Naive thymus-derived CD4-positive, alpha-beta T cell (primary cell): ENCODE data around the gene SERPING1. TPM values are rescaled to one million over a fixed set of nuclear protein-coding genes. Genes with fewer than 3 reads are reported as not detected.

Source experiments
- ATAC-seq: fragments of 150-1000 bp; cut with Tn5 transposase; 2 replicates; pipeline ENCODE4 v1.10.0; 2021; ENCODE audit warnings: mild to moderate bottlenecking, moderate library complexity
- CTCF ChIA-PET: fragments of 350-600 bp; sonication (Branson Sonifier 250); formaldehyde crosslinking; loops from one replicate; lab custom pipeline; 2021; ENCODE audit warnings: antibody characterized with exemption; lab: Charles Lee
- POLR2A ChIA-PET: fragments of 350-600 bp; sonication (Branson Sonifier 250); formaldehyde crosslinking; loops from one replicate; lab custom pipeline; 2021; ENCODE audit warnings: antibody characterized with exemption, inconsistent platforms; lab: Charles Lee
- DNase-seq, 9 donors: peaks; one replicate each; pipeline versions ENCODE4 v3.0.0 to v3.0.0-alpha.2; 2020 to 2022; ENCODE audit warnings: mixed read lengths in 1 of 9
- H3K27ac ChIP-seq: one replicate; pipeline ENCODE4 v1.7.0; 2013; ENCODE audit warnings: mild to moderate bottlenecking, low read depth, low read length, moderate library complexity
- H3K27me3 ChIP-seq, 2 donors: one replicate each; pipeline ENCODE4 v1.7.0; 2013; ENCODE audit warnings: low read length in 2 of 2, mild to moderate bottlenecking in 2 of 2, moderate library complexity in 2 of 2; ENCODE audit not compliant: control insufficient read depth in 2 of 2, insufficient read depth in 2 of 2
- H3K36me3 ChIP-seq, 3 experiments: 1 replicate in 2 of 3; 2 replicates in 1 of 3; pipeline ENCODE4 v1.7.0; 2013; ENCODE audit warnings: low read length in 3 of 3, mild to moderate bottlenecking in 3 of 3, moderate library complexity in 1 of 3; ENCODE audit not compliant: insufficient read depth in 3 of 3, control insufficient read depth in 2 of 3
- H3K4me1 ChIP-seq, 2 donors: one replicate each; pipeline ENCODE4 v1.7.0; 2013; ENCODE audit warnings: low read length in 2 of 2, mild to moderate bottlenecking in 2 of 2, moderate library complexity in 1 of 2; ENCODE audit not compliant: control insufficient read depth in 2 of 2, insufficient read depth in 2 of 2
- H3K4me3 ChIP-seq: 2 replicates; pipeline ENCODE4 v1.7.0; 2013; ENCODE audit warnings: mild to moderate bottlenecking, low read length
- H3K9me3 ChIP-seq, 3 experiments: 1 replicate in 2 of 3; 2 replicates in 1 of 3; pipeline ENCODE4 v1.7.0; 2013; ENCODE audit warnings: low read length in 3 of 3; ENCODE audit not compliant: control insufficient read depth in 2 of 3
- H3K27ac Mint-ChIP-seq, 9 donors: one replicate each; pipeline ENCODE4 v1.8.0; 2020 to 2022; ENCODE audit warnings: mixed read lengths in 9 of 9, mild to moderate bottlenecking in 8 of 9, moderate library complexity in 5 of 9, inconsistent platforms in 2 of 9
- H3K27me3 Mint-ChIP-seq, 5 donors: one replicate each; pipeline ENCODE4 v1.8.0; 2021 to 2022; ENCODE audit warnings: mixed read lengths in 5 of 5, mild to moderate bottlenecking in 1 of 5
- H3K36me3 Mint-ChIP-seq, 5 donors: one replicate each; pipeline ENCODE4 v1.8.0; 2020 to 2022; ENCODE audit warnings: mixed read lengths in 5 of 5, mild to moderate bottlenecking in 3 of 5, inconsistent platforms in 1 of 5
- H3K4me1 Mint-ChIP-seq, 7 donors: one replicate each; pipeline ENCODE4 v1.8.0; 2020 to 2022; ENCODE audit warnings: mixed read lengths in 7 of 7, mild to moderate bottlenecking in 3 of 7, inconsistent platforms in 1 of 7
- H3K4me3 Mint-ChIP-seq, 10 donors: one replicate each; pipeline ENCODE4 v1.8.0; 2020 to 2022; ENCODE audit warnings: mild to moderate bottlenecking in 10 of 10, mixed read lengths in 10 of 10, moderate library complexity in 6 of 10, inconsistent platforms in 2 of 10
- H3K9me3 Mint-ChIP-seq, 11 donors: one replicate each; pipeline ENCODE4 v1.8.0; 2020 to 2022; ENCODE audit warnings: mixed read lengths in 11 of 11, mild to moderate bottlenecking in 4 of 11, inconsistent platforms in 1 of 11, moderate library complexity in 1 of 11
- intact Hi-C, 2 donors: fragments of 100-400 bp; cut with micrococcal nuclease; formaldehyde crosslinking; loops; one replicate each; pipeline ENCODE4 v1.15.1; 2023
- polyA plus RNA-seq, 2 donors: library from polyadenylated mRNA; unstranded; fragments of 300-500 nt; fragmentation: Illumina TruSeq; gene quantifications; one replicate each; pipeline ENCODE4 v1.2.3, GENCODE V29; 2021
- total RNA-seq, 6 experiments: library from RNA in 5 of 6; stranded (reverse) in 5 of 6; gene quantifications; 1 replicate in 5 of 6; 2 replicates in 1 of 6; pipeline ENCODE4 v1.2.3 and lab custom pipeline; 2021 to 2026

SERPING1 gene
- total and polyA plus RNA-seq, 7 experiments from 2014 or later, result 0.21 to 3.7 (median 0.97) TPM; not detected in 4

- Histone ChIP-seq H3K36me3 (no peaks in the 10 kb centered on the region), H3K9me3 (no peaks in the 10 kb centered on the region), H3K4me3 (peak overlapping the region; percentile 69), H3K4me1 (peaks cover 3 to 8% of the 10 kb centered on the region in 2 donors), H3K27ac (peak overlapping the region; percentile 33), H3K27me3 (no peaks in the 10 kb centered on the region)
- Mint-ChIP-seq H3K36me3 (no peaks in the 10 kb centered on the region), H3K4me3 (peak overlapping the region; percentile 88 to 99 (median 91)), H3K9me3 (no peaks in the 10 kb centered on the region), H3K27ac (peak overlapping the region in 5 of 9 donors; percentile 31 to 85 (median 41)), H3K4me1 (peaks cover 10 to 29% (median 15%) of the 10 kb centered on the region in 7 donors), H3K27me3 (peaks cover 9 to 40% (median 31%) of the 10 kb centered on the region in 5 donors)
- intact Hi-C loops, result no loop called here
- ATAC-seq (peak; percentile 23), DNase-seq (peak in 1 of 9 donors; percentile 16)
- POLR2A ChIA-PET, result interaction anchor here (1.0 kb wide), 1 partner anchor 107 kb away, joined by 3 read pairs; no protein-coding TSS in a partner anchor
- CTCF ChIA-PET, result interaction anchor here (0.6 to 5.1 kb wide), 5 partner anchors 35 to 181 kb away, joined by 3 to 86 read pairs (median 3); partner anchors contain the start of gene UBE2L6
Measured at GRCh38 chr11:57638005-57638781, 40.7 kb downstream of the SERPING1 start.

GRCh38 chr11:57638811-57639320, 41.4 kb downstream of the SERPING1 start:
- H3K36me3 ChIP-seq, result no peaks in the 10 kb centered on the region
- H3K4me3 ChIP-seq, result peak overlapping the region; percentile 69
- peak; percentile 27 for ATAC-seq

GRCh38 chr11:57639321-57640067, 42.0 kb downstream of the SERPING1 start:
- H3K4me3 Mint-ChIP-seq, result peak overlapping the region; percentile 88 to 99 (median 91)

More at GRCh38 chr11:57638811-57639320, 41.4 kb downstream of the SERPING1 start:
- Mint-ChIP-seq H3K4me1 (peaks cover 10 to 29% (median 15%) of the 10 kb centered on the region in 7 donors), H3K4me3 (peak overlapping the region; percentile 88 to 99 (median 91)), H3K27ac (peak overlapping the region in 5 of 9 donors; percentile 31 to 82 (median 77)), H3K27me3 (peaks cover 9 to 42% (median 25%) of the 10 kb centered on the region in 5 donors), H3K36me3 (no peaks in the 10 kb centered on the region), H3K9me3 (no peaks in the 10 kb centered on the region)
- H3K9me3 ChIP-seq, result no peaks in the 10 kb centered on the region
- no peaks in the 10 kb centered on the region for H3K27me3 ChIP-seq
- peaks cover 3 to 8% of the 10 kb centered on the region in 2 donors for H3K4me1 ChIP-seq
- ChIA-PET POLR2A (interaction anchor here (1.0 kb wide), 2 partner anchors 71 to 107 kb away, joined by 3 to 8 read pairs; partner anchors contain the start of gene UBE2L6), CTCF (interaction anchor here (0.6 to 5.1 kb wide), 7 partner anchors 34 to 181 kb away, joined by 3 to 86 read pairs (median 3); partner anchors contain the start of gene UBE2L6)
- H3K27ac ChIP-seq, result peak overlapping the region; percentile 33
- DNase-seq, result no peak
- intact Hi-C loops, result no loop called here

GRCh38 chr11:57640068-57640800, 42.7 kb downstream of the SERPING1 start:
- no peak for ATAC-seq
- intact Hi-C loops, result no loop called here
- ChIA-PET CTCF (interaction anchor here (0.6 to 5.1 kb wide), 13 partner anchors 10 to 1598 kb away, joined by 3 to 86 read pairs (median 3); partner anchors contain the start of genes UBE2L6 and YPEL4), POLR2A (interaction anchor here (0.5 to 1.5 kb wide), 7 partner anchors 9 to 147 kb away, joined by 3 to 8 read pairs (median 4); partner anchors contain the start of genes CLP1, UBE2L6 and YPEL4)
- Mint-ChIP-seq H3K36me3 (no peaks in the 10 kb centered on the region), H3K4me3 (peak overlapping the region; percentile 29 to 99 (median 90)), H3K9me3 (no peaks in the 10 kb centered on the region), H3K27me3 (peaks cover 0 to 39% (median 19%) of the 10 kb centered on the region in 5 donors), H3K27ac (peak overlapping the region in 2 of 9 donors; percentile 51 to 52), H3K4me1 (peaks cover 10 to 36% (median 15%) of the 10 kb centered on the region in 7 donors)
- no peak for DNase-seq
- H3K4me3 ChIP-seq, result no peak overlapping the region
- H3K27me3 ChIP-seq, result peaks cover under 1 to 4% of the 10 kb centered on the region in 2 donors
- no peak overlapping the region for H3K27ac ChIP-seq
- H3K36me3 ChIP-seq, result no peaks in the 10 kb centered on the region
- no peaks in the 10 kb centered on the region for H3K9me3 ChIP-seq
- peaks cover 3 to 8% of the 10 kb centered on the region in 2 donors for H3K4me1 ChIP-seq

More at GRCh38 chr11:57639321-57640067, 42.0 kb downstream of the SERPING1 start:
- H3K36me3 Mint-ChIP-seq, result no peaks in the 10 kb centered on the region
- DNase-seq (peak in 1 of 9 donors; percentile 28), ATAC-seq (peak; percentile 26)
- CTCF ChIA-PET, result interaction anchor here (0.6 to 5.1 kb wide), 8 partner anchors 70 to 1598 kb away, joined by 3 to 86 read pairs (median 4); partner anchors contain the start of gene UBE2L6
- no peaks in the 10 kb centered on the region for H3K27me3 ChIP-seq
- peak overlapping the region; percentile 69 for H3K4me3 ChIP-seq
- peaks cover 3 to 8% of the 10 kb centered on the region in 2 donors for H3K4me1 ChIP-seq
- H3K36me3 ChIP-seq, result no peaks in the 10 kb centered on the region
- H3K4me1 Mint-ChIP-seq, result peaks cover 10 to 30% (median 15%) of the 10 kb centered on the region in 7 donors
- POLR2A ChIA-PET, result interaction anchor here (0.5 to 1.0 kb wide), 4 partner anchors 19 to 108 kb away, joined by 3 to 8 read pairs (median 3); partner anchors contain the start of genes CLP1 and UBE2L6
- intact Hi-C loops, result no loop called here
- peak overlapping the region; percentile 33 for H3K27ac ChIP-seq
- H3K27ac Mint-ChIP-seq, result peak overlapping the region in 4 of 9 donors; percentile 31 to 82 (median 78)
- H3K9me3 Mint-ChIP-seq, result no peaks in the 10 kb centered on the region
- H3K27me3 Mint-ChIP-seq, result peaks cover 5 to 36% (median 19%) of the 10 kb centered on the region in 5 donors
- no peaks in the 10 kb centered on the region for H3K9me3 ChIP-seq

GRCh38 chr11:57641011-57641807, 43.7 kb downstream of the SERPING1 start:
- DNase-seq, result peak in 5 of 9 donors; percentile 29 to 59 (median 44)
- peaks cover 4 to 48% (median 28%) of the 10 kb centered on the region in 5 donors for H3K27me3 Mint-ChIP-seq
- ATAC-seq, result peak; percentile 50
- Histone ChIP-seq H3K4me3 (no peak overlapping the region), H3K4me1 (peaks cover 3 to 8% of the 10 kb centered on the region in 2 donors), H3K27ac (no peak overlapping the region), H3K9me3 (no peaks in the 10 kb centered on the region), H3K27me3 (peaks cover 8 to 9% of the 10 kb centered on the region in 2 donors), H3K36me3 (no peaks in the 10 kb centered on the region)
- H3K4me1 Mint-ChIP-seq, result peaks cover 10 to 42% (median 15%) of the 10 kb centered on the region in 7 donors
- intact Hi-C loops, result loop anchor here (1.0 kb wide), 5 partner anchors 16 to 296 kb away; partner anchors contain the start of gene CLP1 (in 1 of the 2)
- no peaks in the 10 kb centered on the region for H3K36me3 Mint-ChIP-seq
- POLR2A ChIA-PET, result interaction anchor here (0.6 to 1.5 kb wide), 5 partner anchors 8 to 148 kb away, joined by 3 to 6 read pairs (median 5); partner anchors contain the start of genes CLP1, UBE2L6, YPEL4 and ZDHHC5
- H3K9me3 Mint-ChIP-seq, result no peaks in the 10 kb centered on the region
- H3K4me3 Mint-ChIP-seq, result peak overlapping the region in 3 of 10 donors; percentile 7 to 88 (median 51)
- H3K27ac Mint-ChIP-seq, result peak overlapping the region in 2 of 9 donors; percentile 12 to 84
- CTCF ChIA-PET, result interaction anchor here (0.7 to 5.1 kb wide), 14 partner anchors 9 to 295 kb away, joined by 3 to 86 read pairs (median 4); partner anchors contain the start of genes UBE2L6 and YPEL4
